HT1080 (cell line): ENCODE results near the gene OR5B12. TPM values are rescaled to one million over a fixed set of nuclear protein-coding genes. Genes with fewer than 3 reads are reported as not detected.
A peak's percentile ranks its signal among the peaks of the same experiment; 100 is the strongest.
"Not testable (repeated sequence)": the region's sequence is repeated elsewhere in the genome, so short reads cannot be mapped to it uniquely, and the experiment has no call there.

Experiments used
- DNase-seq: peaks from one replicate; pipeline ENCODE4 v3.0.0-alpha.2; 2015; ENCODE audit warnings: low read depth
- polyA plus RNA-seq, 2 experiments: library from polyadenylated mRNA; depleted of rRNA; stranded (reverse); fragments of >200 nt; gene quantifications; 2 replicates each; pipeline ENCODE4 v1.2.3, GENCODE V29; 2015
- total RNA-seq: library from RNA; depleted of rRNA; stranded (reverse); fragments of >200 nt; shearing (Covaris generic); gene quantifications from 2 replicates; pipeline ENCODE4 v1.2.3, GENCODE V29; 2014; rRNA removed

The OR5B12 gene
- total RNA-seq = not detected in 2 replicates
- not detected in 2 replicates for polyA plus RNA-seq (2015; cell fraction: cytosol; rRNA removed)
- not detected in 2 replicates for polyA plus RNA-seq (2015; cell fraction: nucleus; rRNA removed)

- DNase-seq = no peak
Observed at GRCh38 chr11:58442136-58442535, at the start of gene OR5B12. Gene OR5B12 (minus strand): TSS chr11:58442236. CDS start chr11:58440151, 2,085 bp downstream.

GRCh38 chr11:58490827-58491226 lies 48.8 kb upstream of the OR5B12 start:
- no peak for DNase-seq

- DNase-seq = no peak
Observed at GRCh38 chr11:58487170-58487569, 45.1 kb upstream of the OR5B12 start.

GRCh38 chr11:58485961-58486360 lies 43.9 kb upstream of the OR5B12 start:
- no peak for DNase-seq

- DNase-seq = no peak
Observed at GRCh38 chr11:58471892-58472291, 29.9 kb upstream of the OR5B12 start.

GRCh38 chr11:58466293-58466692 lies 24.3 kb upstream of the OR5B12 start:
- no peak for DNase-seq

- DNase-seq = no peak
Observed at GRCh38 chr11:58465690-58466089, 23.7 kb upstream of the OR5B12 start.

GRCh38 chr11:58451585-58451984 lies 9.5 kb upstream of the OR5B12 start:
- DNase-seq = no peak

GRCh38 chr11:58446294-58446693 lies 4.3 kb upstream of the OR5B12 start:
- peak; percentile 51 for DNase-seq

- DNase-seq = no peak
Observed at GRCh38 chr11:58444300-58444699, 2.3 kb upstream of the OR5B12 start.

GRCh38 chr11:58438486-58438885 lies 3.5 kb downstream of the OR5B12 start:
- no peak for DNase-seq

- no peak for DNase-seq
Observed at GRCh38 chr11:58434217-58434616, 7.8 kb downstream of the OR5B12 start.

GRCh38 chr11:58433638-58434203 lies 8.3 kb downstream of the OR5B12 start:
- no peak for DNase-seq

GRCh38 chr11:58429273-58429672 lies 12.8 kb downstream of the OR5B12 start:
- no peak for DNase-seq

GRCh38 chr11:58428021-58428420 lies 14.0 kb downstream of the OR5B12 start, which contains the start of gene OR5B2:
Gene OR5B2 (minus strand): TSS chr11:58428121. CDS start chr11:58423261, 4,860 bp downstream.
- DNase-seq = no peak

GRCh38 chr11:58406774-58407173 lies 35.3 kb downstream of the OR5B12 start, which contains the start of gene OR5B3:
Gene OR5B3 (minus strand): TSS chr11:58406874. CDS start chr11:58403409, 3,465 bp downstream.
- DNase-seq = no peak

GRCh38 chr11:58399622-58400021 lies 42.4 kb downstream of the OR5B12 start:
- DNase-seq = not testable (repeated sequence)

GRCh38 chr11:58395581-58395980 lies 46.5 kb downstream of the OR5B12 start:
- no peak for DNase-seq

GRCh38 chr11:58394195-58394594 lies 47.8 kb downstream of the OR5B12 start:
- peak; percentile 81 for DNase-seq

GRCh38 chr11:58392746-58393145 lies 49.3 kb downstream of the OR5B12 start:
- peak; percentile 7 for DNase-seq

- no peak for DNase-seq
Observed at GRCh38 chr11:58391879-58392278, 50.2 kb downstream of the OR5B12 start.

- no peak for DNase-seq
Observed at GRCh38 chr11:58390551-58391063, 51.4 kb downstream of the OR5B12 start.
